ENCODE results near the gene JPH3.

- TF ChIP-seq EZH2 (IDR thresholded peaks at IDR 0.05; ENCODE audit: borderline replicate concordance), result no peak
- TF ChIP-seq, protein P1, sequence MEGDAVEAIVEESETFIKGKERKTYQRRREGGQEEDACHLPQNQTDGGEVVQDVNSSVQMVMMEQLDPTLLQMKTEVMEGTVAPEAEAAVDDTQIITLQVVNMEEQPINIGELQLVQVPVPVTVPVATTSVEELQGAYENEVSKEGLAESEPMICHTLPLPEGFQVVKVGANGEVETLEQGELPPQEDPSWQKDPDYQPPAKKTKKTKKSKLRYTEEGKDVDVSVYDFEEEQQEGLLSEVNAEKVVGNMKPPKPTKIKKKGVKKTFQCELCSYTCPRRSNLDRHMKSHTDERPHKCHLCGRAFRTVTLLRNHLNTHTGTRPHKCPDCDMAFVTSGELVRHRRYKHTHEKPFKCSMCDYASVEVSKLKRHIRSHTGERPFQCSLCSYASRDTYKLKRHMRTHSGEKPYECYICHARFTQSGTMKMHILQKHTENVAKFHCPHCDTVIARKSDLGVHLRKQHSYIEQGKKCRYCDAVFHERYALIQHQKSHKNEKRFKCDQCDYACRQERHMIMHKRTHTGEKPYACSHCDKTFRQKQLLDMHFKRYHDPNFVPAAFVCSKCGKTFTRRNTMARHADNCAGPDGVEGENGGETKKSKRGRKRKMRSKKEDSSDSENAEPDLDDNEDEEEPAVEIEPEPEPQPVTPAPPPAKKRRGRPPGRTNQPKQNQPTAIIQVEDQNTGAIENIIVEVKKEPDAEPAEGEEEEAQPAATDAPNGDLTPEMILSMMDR (IDR thresholded peaks at IDR 0.05; ENCODE audit: poor library complexity), result no peak
- no peak for TF ChIP-seq EZH2phosphoT487 (IDR thresholded peaks at IDR 0.05; ENCODE audit: low read depth, severe bottlenecking, unreplicated experiment)
Measured at GRCh38 chr16:87582966-87583325, 19.4 kb upstream of the JPH3 start.
